Uterus (tissue), 2 donors: Measurements from ENCODE around the gene FBRSL1.

Source experiments
- POLR2A ChIP-seq, 2 donors: fragments of 450-650 bp; IDR thresholded peaks; one replicate each; pipeline ENCODE4 v1.6.1; 2016; ENCODE audit warnings: antibody characterized with exemption in 2 of 2, mild to moderate bottlenecking in 1 of 2, moderate library complexity in 1 of 2
- TF ChIP-seq, protein P1 (sequence below), 4 experiments: fragments of 200-600 bp in 2 of 4; fragments of 450-650 bp in 2 of 4; sonication (generic) in 2 of 4; IDR thresholded peaks; one replicate each; pipeline ENCODE4 v1.5.1; 2016 to 2019; ENCODE audit warnings: antibody characterized with exemption in 4 of 4, mild to moderate bottlenecking in 2 of 4, moderate library complexity in 1 of 4

DNA sequence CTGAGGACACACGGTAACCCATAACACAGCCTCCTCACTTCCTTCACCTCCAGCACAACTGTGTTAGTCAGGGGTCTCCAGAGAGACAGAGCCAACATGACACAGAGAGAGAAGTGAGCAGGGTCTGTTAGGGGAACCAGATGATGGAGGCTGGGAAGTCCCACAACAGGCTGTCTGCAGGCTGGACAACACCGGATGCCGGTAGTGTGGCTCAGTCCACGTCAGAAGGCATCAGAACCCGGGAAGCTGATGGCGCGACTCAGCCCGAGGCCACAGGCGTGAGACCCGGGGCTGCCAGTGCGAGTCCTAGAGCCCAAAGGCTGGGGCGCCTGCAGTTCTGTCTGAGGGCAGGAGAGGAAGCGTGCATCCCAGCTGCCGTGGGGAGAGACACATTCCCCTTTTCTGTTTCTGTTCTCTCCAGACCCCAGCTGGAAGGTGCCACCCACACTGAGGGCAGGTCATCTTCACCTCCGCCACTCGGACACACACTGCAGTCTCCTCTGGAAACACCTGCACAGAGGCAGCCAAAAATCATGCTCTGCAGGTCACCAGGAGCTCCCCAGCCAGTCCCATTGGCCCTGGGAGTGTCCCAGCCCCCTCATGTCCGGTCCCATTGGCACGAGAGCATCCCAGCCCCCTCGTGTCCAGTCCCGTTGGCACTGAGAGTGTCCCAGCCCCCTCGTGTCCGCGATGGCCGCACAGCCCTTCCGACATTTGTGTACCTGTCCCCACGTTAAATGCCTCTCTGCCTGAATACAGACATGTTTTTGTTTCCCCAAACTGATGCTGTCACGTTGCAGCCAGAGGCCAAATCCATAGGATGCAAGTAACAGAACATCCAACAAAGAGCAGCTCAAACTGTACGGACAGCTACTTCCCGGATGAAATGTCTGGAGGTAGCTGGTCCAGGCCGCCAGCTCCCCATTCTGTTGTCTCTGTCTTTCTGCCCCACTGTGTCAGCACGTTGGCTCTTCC, 7.9 kb upstream of the FBRSL1 start:
- TF ChIP-seq, protein P1, sequence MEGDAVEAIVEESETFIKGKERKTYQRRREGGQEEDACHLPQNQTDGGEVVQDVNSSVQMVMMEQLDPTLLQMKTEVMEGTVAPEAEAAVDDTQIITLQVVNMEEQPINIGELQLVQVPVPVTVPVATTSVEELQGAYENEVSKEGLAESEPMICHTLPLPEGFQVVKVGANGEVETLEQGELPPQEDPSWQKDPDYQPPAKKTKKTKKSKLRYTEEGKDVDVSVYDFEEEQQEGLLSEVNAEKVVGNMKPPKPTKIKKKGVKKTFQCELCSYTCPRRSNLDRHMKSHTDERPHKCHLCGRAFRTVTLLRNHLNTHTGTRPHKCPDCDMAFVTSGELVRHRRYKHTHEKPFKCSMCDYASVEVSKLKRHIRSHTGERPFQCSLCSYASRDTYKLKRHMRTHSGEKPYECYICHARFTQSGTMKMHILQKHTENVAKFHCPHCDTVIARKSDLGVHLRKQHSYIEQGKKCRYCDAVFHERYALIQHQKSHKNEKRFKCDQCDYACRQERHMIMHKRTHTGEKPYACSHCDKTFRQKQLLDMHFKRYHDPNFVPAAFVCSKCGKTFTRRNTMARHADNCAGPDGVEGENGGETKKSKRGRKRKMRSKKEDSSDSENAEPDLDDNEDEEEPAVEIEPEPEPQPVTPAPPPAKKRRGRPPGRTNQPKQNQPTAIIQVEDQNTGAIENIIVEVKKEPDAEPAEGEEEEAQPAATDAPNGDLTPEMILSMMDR (IDR thresholded peaks at IDR 0.05), result no peak
- no peak for TF ChIP-seq POLR2A (IDR thresholded peaks at IDR 0.05)
